RWPE1 (cell line): ENCODE measurements around the gene RAB35.

ENCODE experiments used
- CTCF ChIA-PET: fragments of 350-600 bp; sonication (Branson Sonifier 250); formaldehyde crosslinking; extraction: SDS; loops from one replicate; lab custom pipeline; 2021; lab: Yijun Ruan, JAX
- POLR2A ChIA-PET: fragments of 400-600 bp; formaldehyde crosslinking; extraction: SDS; loops from one replicate; lab custom pipeline; 2020; ENCODE audit warnings: antibody characterized with exemption; ENCODE audit not compliant: low non-redundant PET; lab: Yijun Ruan, JAX
- DNase-seq: peaks from one replicate; pipeline ENCODE4 v3.0.0; 2012; ENCODE audit warnings: low spot score
- H3K27ac ChIP-seq: fragments of 450-650 bp; 2 replicates; pipeline ENCODE4 v1.5.1; 2017
- TF ChIP-seq, protein P1 (sequence below): fragments of 450-650 bp; conservative IDR thresholded peaks from 2 replicates; pipeline ENCODE4 v1.5.1; 2017; ENCODE audit warnings: low read depth, mild to moderate bottlenecking

The RAB35 gene

DNA sequence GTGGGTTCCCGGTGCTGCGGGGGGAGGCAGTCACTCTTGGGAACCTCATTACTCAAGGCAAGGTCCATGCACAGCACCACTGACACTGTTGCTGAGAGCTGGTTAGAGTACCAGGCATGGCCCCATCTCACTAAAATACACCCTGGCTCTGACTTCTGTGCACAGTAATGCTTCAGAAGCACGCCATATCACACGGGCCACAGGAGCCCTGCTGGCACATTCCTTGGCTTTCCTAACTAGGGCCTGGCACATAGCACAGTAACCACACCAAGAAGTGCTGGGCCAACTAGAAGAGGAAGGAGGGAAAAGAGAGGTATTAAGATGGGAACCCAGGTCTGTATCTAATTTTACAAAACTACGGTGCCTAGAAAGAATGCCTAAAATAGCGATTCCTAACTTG lies 13.5 kb upstream of the RAB35 start:
- ChIA-PET POLR2A (no interaction called here), CTCF (no interaction called here)
- H3K27ac ChIP-seq: no peak overlapping the region
- TF ChIP-seq, protein P1, sequence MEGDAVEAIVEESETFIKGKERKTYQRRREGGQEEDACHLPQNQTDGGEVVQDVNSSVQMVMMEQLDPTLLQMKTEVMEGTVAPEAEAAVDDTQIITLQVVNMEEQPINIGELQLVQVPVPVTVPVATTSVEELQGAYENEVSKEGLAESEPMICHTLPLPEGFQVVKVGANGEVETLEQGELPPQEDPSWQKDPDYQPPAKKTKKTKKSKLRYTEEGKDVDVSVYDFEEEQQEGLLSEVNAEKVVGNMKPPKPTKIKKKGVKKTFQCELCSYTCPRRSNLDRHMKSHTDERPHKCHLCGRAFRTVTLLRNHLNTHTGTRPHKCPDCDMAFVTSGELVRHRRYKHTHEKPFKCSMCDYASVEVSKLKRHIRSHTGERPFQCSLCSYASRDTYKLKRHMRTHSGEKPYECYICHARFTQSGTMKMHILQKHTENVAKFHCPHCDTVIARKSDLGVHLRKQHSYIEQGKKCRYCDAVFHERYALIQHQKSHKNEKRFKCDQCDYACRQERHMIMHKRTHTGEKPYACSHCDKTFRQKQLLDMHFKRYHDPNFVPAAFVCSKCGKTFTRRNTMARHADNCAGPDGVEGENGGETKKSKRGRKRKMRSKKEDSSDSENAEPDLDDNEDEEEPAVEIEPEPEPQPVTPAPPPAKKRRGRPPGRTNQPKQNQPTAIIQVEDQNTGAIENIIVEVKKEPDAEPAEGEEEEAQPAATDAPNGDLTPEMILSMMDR: no peak
- DNase-seq: no peak

DNA sequence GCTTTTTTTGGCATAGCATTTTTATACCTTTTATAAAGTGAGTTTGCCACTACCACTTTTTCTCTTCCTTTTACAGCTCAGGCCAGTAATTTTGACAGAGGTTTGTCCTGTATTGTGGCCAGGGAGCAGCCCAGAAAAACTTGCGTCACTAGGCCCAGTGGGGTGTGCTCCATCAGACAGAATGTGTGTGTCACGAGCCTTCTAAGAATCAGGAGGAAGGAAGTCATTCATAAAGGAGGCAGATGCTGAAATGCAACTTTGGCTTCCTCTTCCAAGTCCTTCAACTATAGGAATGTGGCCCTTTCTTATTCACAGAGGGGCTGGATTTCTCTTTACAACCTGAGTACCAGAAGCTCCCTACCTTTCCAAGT lies 10.1 kb upstream of the RAB35 start:
- TF ChIP-seq, protein P1: no peak
- no peak for DNase-seq
- POLR2A ChIA-PET: no interaction called here
- CTCF ChIA-PET: no interaction called here
- H3K27ac ChIP-seq: no peak overlapping the region

DNA sequence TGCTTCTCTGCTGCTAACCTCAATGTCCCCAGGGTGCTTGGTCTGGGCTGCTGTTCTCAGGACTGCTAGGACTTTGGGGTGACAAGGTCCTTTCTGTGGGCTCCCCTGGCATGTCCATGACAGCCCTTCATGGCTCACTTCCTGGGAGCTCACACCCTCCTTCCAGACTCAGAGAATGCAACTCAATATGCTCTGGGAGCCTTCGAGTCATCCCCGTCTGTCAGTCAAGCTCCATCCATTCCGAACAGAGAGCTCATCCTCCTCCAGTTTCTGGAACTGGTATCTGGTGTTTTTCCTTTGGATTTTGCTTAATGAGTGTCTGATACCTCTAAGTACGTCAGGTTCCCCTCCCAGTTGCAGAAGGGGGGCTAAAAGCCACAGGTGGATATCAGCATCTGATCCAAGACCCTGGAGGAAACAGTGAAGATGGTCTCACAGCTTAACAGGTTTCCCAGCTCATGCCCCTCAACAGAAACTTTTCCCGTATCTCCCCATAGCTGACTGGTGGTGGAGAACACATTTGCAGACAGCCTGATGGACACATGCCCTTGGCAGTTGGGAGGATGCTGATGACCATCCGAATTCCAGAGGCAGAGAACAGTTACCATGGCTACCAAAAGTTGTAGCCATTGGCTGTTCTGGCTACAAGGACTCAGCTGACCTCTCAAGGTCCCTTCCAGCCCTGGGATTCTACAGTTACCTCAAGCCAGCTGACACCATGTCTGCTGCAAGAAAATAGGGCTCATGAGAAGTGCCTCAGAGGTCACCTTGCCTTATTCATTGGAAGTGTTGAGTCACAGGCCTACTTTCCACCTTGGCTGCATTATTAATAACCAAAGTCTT lies 9.5 kb upstream of the RAB35 start:
- no peak for DNase-seq
- ChIA-PET CTCF (interaction anchor here (0.6 kb wide), 1 partner anchor 483 kb away, joined by 3 read pairs; no protein-coding TSS in a partner anchor), POLR2A (no interaction called here)
- H3K27ac ChIP-seq: no peak overlapping the region
- TF ChIP-seq, protein P1: no peak

DNA sequence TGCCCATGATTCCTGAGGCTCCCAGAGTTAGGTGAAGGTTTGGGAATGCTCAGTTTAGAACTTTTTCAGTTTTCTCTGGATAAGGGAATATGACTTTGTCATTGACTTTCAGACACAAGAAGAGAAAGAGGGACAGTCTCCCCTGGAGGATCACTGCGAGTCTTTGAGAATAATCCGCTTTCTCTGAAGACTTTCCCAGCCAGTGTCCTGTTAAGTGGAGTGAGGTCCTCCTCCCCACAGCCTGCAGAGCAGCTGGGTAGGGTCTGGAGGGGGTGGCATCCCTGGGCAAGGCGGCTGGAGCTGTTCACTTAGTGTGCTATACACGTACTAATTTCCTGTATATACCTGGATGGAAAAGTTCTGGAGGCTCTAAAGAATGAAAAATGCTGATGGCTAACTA lies 8.5 kb upstream of the RAB35 start:
- TF ChIP-seq, protein P1: no peak
- DNase-seq: no peak
- H3K27ac ChIP-seq: no peak overlapping the region
- CTCF ChIA-PET: no interaction called here
- POLR2A ChIA-PET: no interaction called here

DNA sequence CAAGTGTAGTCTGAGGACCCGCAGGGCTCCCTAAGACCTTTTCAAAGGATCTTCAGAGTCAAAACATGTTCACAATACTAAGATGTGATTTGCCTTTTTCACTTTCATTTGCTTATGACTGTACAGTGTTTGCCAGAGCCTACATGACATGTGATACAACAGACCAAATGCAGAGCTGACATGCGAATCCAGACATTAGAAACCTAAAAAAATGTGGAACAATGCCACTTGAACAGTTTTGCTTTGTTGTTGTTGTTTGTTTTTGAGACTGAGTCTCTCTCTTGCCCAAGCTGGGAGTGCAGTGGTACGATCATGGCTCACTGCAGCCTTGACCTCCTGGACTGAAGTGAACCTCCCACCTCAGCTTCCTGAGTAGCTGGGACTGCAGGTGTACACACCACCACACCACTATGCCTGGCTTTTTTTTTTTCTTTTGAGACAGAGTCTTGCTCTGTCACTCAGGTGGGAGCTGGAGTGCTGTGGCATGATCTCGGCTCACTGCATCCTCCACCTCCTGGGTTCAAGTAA lies 5.3 kb upstream of the RAB35 start:
- POLR2A ChIA-PET: no interaction called here
- TF ChIP-seq, protein P1: no peak
- no peak overlapping the region for H3K27ac ChIP-seq
- no peak for DNase-seq
- CTCF ChIA-PET: interaction anchor here (1.4 kb wide), 1 partner anchor 10 kb away, joined by 4 read pairs; no protein-coding TSS in a partner anchor

DNA sequence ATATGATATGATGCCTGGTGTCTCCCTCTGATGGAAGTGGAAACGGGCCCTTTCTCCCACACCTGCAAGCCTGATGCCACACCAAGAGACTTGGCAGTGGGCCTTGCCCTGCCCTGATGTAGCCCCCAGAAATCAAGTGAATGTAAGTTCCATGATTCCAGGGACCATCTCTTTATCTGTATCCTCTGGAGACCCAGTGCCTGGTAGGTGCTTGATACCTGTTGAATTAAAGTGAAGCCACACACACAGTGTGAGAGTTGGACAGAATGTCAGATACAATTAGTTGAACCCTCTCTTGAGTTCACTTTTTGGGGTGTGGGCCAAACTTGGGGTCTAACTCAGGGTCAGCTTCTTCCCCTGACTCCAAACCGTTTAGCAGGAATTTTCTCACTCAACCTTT lies 4.8 kb upstream of the RAB35 start:
- no peak overlapping the region for H3K27ac ChIP-seq
- ChIA-PET POLR2A (no interaction called here), CTCF (no interaction called here)
- DNase-seq: no peak
- TF ChIP-seq, protein P1: no peak
